K562 (cell line): ENCODE measurements around the gene ARNT2. TPM values are rescaled to one million over a fixed set of nuclear protein-coding genes. Genes with fewer than 3 reads are reported as not detected.

Source experiments
- ATAC-seq: fragments of 200-7000 bp; cut with Tn5 transposase; 3 replicates; pipeline ENCODE4 v1.9.1; 2020; ENCODE audit warnings: moderate library complexity
- BruUV-seq: library from RNA; stranded (reverse); fragments of 400-500 nt; replicated peaks from 2 replicates; lab custom pipeline; 2021; lab: Mats Ljungman, UMichigan
- CTCF ChIA-PET: fragments of 300-600 bp; formaldehyde crosslinking; extraction: SDS; loops from one replicate; lab custom pipeline; 2021; ENCODE audit warnings: low intra/inter-chr PET ratio; lab: Yijun Ruan, JAX
- POLR2A ChIA-PET: fragments of 300-600, 350-650 bp; sonication (Branson Sonifier 250); formaldehyde crosslinking; extraction: SDS; loops from one replicate; lab custom pipeline; 2021; ENCODE audit warnings: antibody characterized with exemption, inconsistent platforms; lab: Yijun Ruan, JAX
- DNase-seq, 4 experiments: peaks; one replicate each; pipeline versions ENCODE4 v3.0.0 to v3.0.0-alpha.2; 2011 to 2018; ENCODE audit warnings: low spot score in 3 of 4, mixed read lengths in 3 of 4; ENCODE audit errors: extremely low read depth in 1 of 4
- FAIRE-seq: peaks from 2 replicates; lab custom pipeline; 2011; peaks lifted over from hg19 to GRCh38; lab: Jason Lieb, UNC
- H2AFZ ChIP-seq: 2 replicates; pipeline ENCODE4 v1.6.0; 2011; ENCODE audit warnings: low read depth, low read length, control low read depth, inconsistent platforms
- H3K27ac ChIP-seq: fragments of 200-600 bp; 3 replicates; pipeline ENCODE4 v1.8.0; 2011; ENCODE audit warnings: low read depth, mild to moderate bottlenecking, control low read depth, inconsistent platforms, low read length, moderate library complexity, mixed read lengths; ENCODE audit errors: extremely low read depth
- H3K27me3 ChIP-seq, 2 experiments: fragments of 300-600 bp in 1 of 2; 2 replicates in 1 of 2; 3 replicates in 1 of 2; pipeline versions ENCODE4 v1.6.0 to v1.8.0; 2011; ENCODE audit warnings: inconsistent platforms in 2 of 2, low read length in 2 of 2, mild to moderate bottlenecking in 1 of 2, mixed read lengths in 1 of 2, moderate library complexity in 1 of 2; ENCODE audit not compliant: control insufficient read depth in 2 of 2, insufficient read depth in 2 of 2
- H3K36me3 ChIP-seq: fragments of 300-600 bp; 3 replicates; pipeline ENCODE4 v1.8.0; 2011; ENCODE audit warnings: mild to moderate bottlenecking, low read length, inconsistent platforms; ENCODE audit not compliant: control insufficient read depth, insufficient read depth
- H3K4me1 ChIP-seq, 2 experiments: fragments of 200-600 bp in 1 of 2; replicated peaks in 1 of 2; 2 replicates in 1 of 2; 3 replicates in 1 of 2; pipeline versions ENCODE4 v1.5.1 to v1.8.0; 2011; ENCODE audit warnings: inconsistent platforms in 2 of 2, low read length in 2 of 2, mild to moderate bottlenecking in 1 of 2, mixed read lengths in 1 of 2, moderate library complexity in 1 of 2; ENCODE audit not compliant: control insufficient read depth in 2 of 2, insufficient read depth in 2 of 2
- H3K4me2 ChIP-seq: 2 replicates; pipeline ENCODE4 v1.6.1; 2011; ENCODE audit warnings: low read length, control low read depth, inconsistent platforms, mixed read lengths; ENCODE audit not compliant: insufficient read depth
- H3K4me3 ChIP-seq: fragments of 200-600 bp; sonication (generic), shearing (Covaris generic); 2 replicates; pipeline ENCODE4 v1.5.1; 2016; ENCODE audit warnings: control low read depth, inconsistent platforms
- H3K79me2 ChIP-seq: fragments of 200-600 bp; 3 replicates; pipeline ENCODE4 v1.8.0; 2011; ENCODE audit warnings: low read length, inconsistent platforms; ENCODE audit not compliant: control insufficient read depth, insufficient read depth
- H3K9ac ChIP-seq, 2 experiments: 2 replicates each; pipeline versions ENCODE4 v1.6.0 to v1.6.1; 2011; ENCODE audit warnings: low read depth in 2 of 2, low read length in 2 of 2, control low read depth in 1 of 2, inconsistent platforms in 1 of 2, mild to moderate bottlenecking in 1 of 2, mixed read lengths in 1 of 2; ENCODE audit not compliant: insufficient read depth in 1 of 2
- H3K9me1 ChIP-seq: one replicate; pipeline ENCODE4 v1.6.0; 2011; ENCODE audit warnings: inconsistent platforms, mild to moderate bottlenecking, low read length, moderate library complexity; ENCODE audit not compliant: control insufficient read depth, insufficient read depth
- H3K9me3 ChIP-seq: replicated peaks from 2 replicates; pipeline ENCODE4 v1.5.1; 2011; ENCODE audit warnings: low read depth, low read length, inconsistent platforms; ENCODE audit not compliant: control insufficient read depth, insufficient read depth
- H4K20me1 ChIP-seq: replicated peaks from 2 replicates; pipeline ENCODE4 v1.6.1; 2011; ENCODE audit warnings: low read length, inconsistent platforms, mixed read lengths; ENCODE audit not compliant: control insufficient read depth, insufficient read depth
- BRF1 ChIP-seq: IDR thresholded peaks from 3 replicates; pipeline ENCODE4 v1.6.1; 2011; ENCODE audit warnings: borderline replicate concordance, mild to moderate bottlenecking; ENCODE audit not compliant: insufficient read length; ENCODE audit errors: extremely low read depth
- GATA2 ChIP-seq: sonication (generic); formaldehyde crosslinking; IDR thresholded peaks from 2 replicates; pipeline ENCODE4 v1.4.0; 2020; ENCODE audit warnings: mild to moderate bottlenecking, missing genetic modification reagents
- JUN ChIP-seq, 2 experiments: sonication (generic) in 1 of 2; formaldehyde crosslinking in 1 of 2; IDR thresholded peaks; 2 replicates each; pipeline versions ENCODE4 v1.6.1 to v1.8.0; 2012 to 2022; ENCODE audit warnings: borderline replicate concordance in 2 of 2, mild to moderate bottlenecking in 2 of 2, improper control_type of control experiment in 1 of 2, low read depth in 1 of 2, low read length in 1 of 2, missing genetic modification reagents in 1 of 2
- JUNB ChIP-seq: fragments of 450-650 bp; formaldehyde crosslinking; conservative IDR thresholded peaks from 2 replicates; pipeline ENCODE4 v1.4.0; 2020; ENCODE audit warnings: mild to moderate bottlenecking
- KAT2B ChIP-seq: IDR thresholded peaks from one replicate; pipeline ENCODE4 v1.6.1; 2012; ENCODE audit warnings: low read depth, mild to moderate bottlenecking, control low read depth, inconsistent platforms, low read length, moderate library complexity
- NFE2 ChIP-seq: IDR thresholded peaks from 2 replicates; pipeline ENCODE4 v1.6.1; 2014; ENCODE audit warnings: antibody characterized with exemption, low read depth
- ZC3H8 ChIP-seq: fragments of 450-650 bp; IDR thresholded peaks from 2 replicates; pipeline ENCODE4 v1.6.1; 2017
- whole genome bisulfite sequencing: fragments of 100-300 bp; shearing (Covaris generic); methylation state at CpG from one replicate; pipeline ENCODE4 v1.1.6; 2016; ENCODE audit warnings: low coverage, mixed read lengths; ENCODE audit not compliant: insufficient coverage; ENCODE audit errors: missing lambda C conversion rate; 5-methylcytosine and 5-hydroxymethylcytosine counted together
- in situ Hi-C: fragments of 300-500 bp; cut with MboI; formaldehyde crosslinking; loops from 4 replicates; pipeline ENCODE4 v1.15.0; 2018; ENCODE audit warnings: inconsistent platforms, mixed read lengths
- intact Hi-C: fragments of 100-400 bp; cut with micrococcal nuclease; formaldehyde crosslinking; loops from 2 replicates; pipeline ENCODE4 v1.14.2; 2022
- polyA plus RNA-seq, 8 experiments: library from polyadenylated mRNA; depleted of rRNA in 4 of 8; stranded (reverse) in 5 of 8; unstranded in 3 of 8; fragments of >200 nt; fragmentation: Nextera tagmentation in 2 of 8; fragmentation: Illumina TruSeq in 1 of 8; extraction: Ambion mirVana in 2 of 8; extraction: Trizol in 1 of 8; gene quantifications; 2 replicates each; pipeline versions ENCODE4 v1.2.1 to v1.2.3, GENCODE V29; 2011 to 2014; ENCODE audit warnings: inconsistent platforms in 1 of 8, missing spikeins in 1 of 8
- total RNA-seq, 7 experiments: library from RNA; depleted of rRNA in 6 of 7; stranded (reverse); fragments of >200 nt in 6 of 7; fragmentation: Illumina TruSeq in 2 of 7; extraction: Trizol in 2 of 7; gene quantifications; 2 replicates each; pipeline versions ENCODE4 v1.2.1 to v1.2.3, GENCODE V29; 2011 to 2021; ENCODE audit warnings: low replicate concordance in 1 of 7
- TF ChIP-seq, protein P1 (sequence below): fragments of 450-650 bp; formaldehyde crosslinking; IDR thresholded peaks from 2 replicates; pipeline ENCODE4 v1.4.0; 2020; ENCODE audit warnings: mild to moderate bottlenecking, mixed read lengths
- TF ChIP-seq, protein P2 (sequence below): fragments of 450-650 bp; formaldehyde crosslinking; IDR thresholded peaks from 2 replicates; pipeline ENCODE4 v1.4.0; 2022; ENCODE audit warnings: mild to moderate bottlenecking, moderate library complexity

Gene ARNT2
- total and polyA plus RNA-seq, 9 of the 15 experiments (the other 6 are each of a cell fraction or from before 2014, with no cell fraction given) = 0.01 TPM; not detected in 8

DNA sequence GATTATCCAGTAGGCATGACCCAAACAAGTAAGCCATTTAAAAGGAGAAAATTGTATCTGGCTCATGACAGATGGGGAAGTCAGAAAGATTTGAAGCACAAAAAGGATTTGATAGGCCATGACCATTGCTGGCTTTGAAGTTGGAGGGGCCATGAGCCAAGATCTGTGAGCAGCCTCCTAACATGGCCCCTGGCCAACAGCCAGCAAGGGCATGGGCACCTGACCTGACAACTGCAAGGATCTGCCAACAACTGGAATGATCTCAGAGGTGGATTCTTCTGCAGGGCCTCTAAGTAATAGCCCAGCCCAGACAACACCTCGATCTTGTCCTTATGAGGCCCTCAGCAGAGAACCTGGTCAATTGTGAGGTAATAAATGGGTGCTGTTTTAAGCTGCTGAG is 93.0 kb downstream of the ARNT2 start:
- no peaks in the 10 kb centered on the region for H4K20me1 ChIP-seq
- BruUV-seq = no TSS peak
- ATAC-seq (no peak), DNase-seq (no peak), FAIRE-seq (no peak)
- H3K27me3 ChIP-seq = peaks cover 0 to 7% of the 10 kb centered on the region in 2 experiments; a peak in 1 of 5 replicates
- no peak overlapping the region for H3K27ac ChIP-seq
- no peaks in the 10 kb centered on the region for H3K4me1 ChIP-seq
- H3K4me2 ChIP-seq = no peak overlapping the region
- in situ Hi-C loops = no loop called here
- TF ChIP-seq BRF1 = no peak
- TF ChIP-seq GATA2 (CRISPR knock-in tag) = no peak
- TF ChIP-seq, protein P1, sequence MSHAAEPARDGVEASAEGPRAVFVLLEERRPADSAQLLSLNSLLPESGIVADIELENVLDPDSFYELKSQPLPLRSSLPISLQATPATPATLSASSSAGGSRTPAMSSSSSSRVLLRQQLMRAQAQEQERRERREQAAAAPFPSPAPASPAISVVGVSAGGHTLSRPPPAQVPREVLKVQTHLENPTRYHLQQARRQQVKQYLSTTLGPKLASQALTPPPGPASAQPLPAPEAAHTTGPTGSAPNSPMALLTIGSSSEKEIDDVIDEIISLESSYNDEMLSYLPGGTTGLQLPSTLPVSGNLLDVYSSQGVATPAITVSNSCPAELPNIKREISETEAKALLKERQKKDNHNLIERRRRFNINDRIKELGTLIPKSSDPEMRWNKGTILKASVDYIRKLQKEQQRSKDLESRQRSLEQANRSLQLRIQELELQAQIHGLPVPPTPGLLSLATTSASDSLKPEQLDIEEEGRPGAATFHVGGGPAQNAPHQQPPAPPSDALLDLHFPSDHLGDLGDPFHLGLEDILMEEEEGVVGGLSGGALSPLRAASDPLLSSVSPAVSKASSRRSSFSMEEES = no peak
- ChIA-PET POLR2A (no interaction called here), CTCF (no interaction called here)
- no peaks in the 10 kb centered on the region for H3K9me3 ChIP-seq
- no peak overlapping the region for H2AFZ ChIP-seq
- H3K9me1 ChIP-seq = no peaks in the 10 kb centered on the region
- no peak overlapping the region for H3K9ac ChIP-seq
- no peaks in the 10 kb centered on the region for H3K36me3 ChIP-seq
- 0% methylated on average over 1 of the region's 1 CpG for WGBS
- no peaks in the 10 kb centered on the region for H3K79me2 ChIP-seq
- H3K4me3 ChIP-seq = no peak overlapping the region
- intact Hi-C loops = no loop called here

DNA sequence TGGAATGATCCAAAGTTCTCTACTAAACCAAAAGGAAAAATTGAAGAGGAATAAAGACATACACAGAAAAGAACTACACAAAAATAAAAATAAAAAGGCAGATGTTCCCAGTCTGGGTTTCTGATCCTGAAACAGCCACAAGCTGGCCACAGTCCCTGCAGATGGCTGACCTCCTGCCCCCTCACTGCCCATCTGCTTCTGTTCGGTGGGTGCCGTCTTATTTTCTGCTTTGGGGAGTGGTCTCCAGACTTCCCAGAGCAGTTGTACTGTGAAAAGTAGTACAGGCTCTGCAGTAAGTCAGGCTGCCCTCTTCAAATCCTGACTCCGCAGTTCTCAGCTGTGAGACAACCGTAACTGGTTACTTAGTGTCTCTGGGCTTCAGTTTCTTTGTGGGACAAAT is 94.5 kb downstream of the ARNT2 start:
- Histone ChIP-seq H3K4me2 (no peak overlapping the region), H3K27ac (no peak overlapping the region), H3K4me1 (no peaks in the 10 kb centered on the region), H3K9me1 (no peaks in the 10 kb centered on the region), H3K9ac (no peak overlapping the region), H4K20me1 (no peaks in the 10 kb centered on the region; the same call in 1 of the 2 replicates), H2AFZ (no peak overlapping the region), H3K4me3 (no peak overlapping the region), H3K27me3 (peaks cover 0 to 18% of the 10 kb centered on the region in 2 experiments; a peak in 2 of 5 replicates), H3K79me2 (no peaks in the 10 kb centered on the region), H3K9me3 (no peaks in the 10 kb centered on the region), H3K36me3 (no peaks in the 10 kb centered on the region)
- DNase-seq = no peak
- intact Hi-C loops = no loop called here
- POLR2A ChIA-PET = interaction anchor here (0.6 kb wide), 1 partner anchor 65 kb away, joined by 3 read pairs; no protein-coding TSS in a partner anchor
- no TSS peak for BruUV-seq
- 0% methylated on average over 4 of the region's 4 CpGs for WGBS
- no peak for ATAC-seq
- CTCF ChIA-PET = no interaction called here
- FAIRE-seq = no peak
- TF ChIP-seq JUNB (CRISPR knock-in tag) (no peak), JUN (IDR thresholded peaks at IDR 0.05; ENCODE audit: borderline replicate concordance, low read depth, low read length) (no peak), JUN (CRISPR knock-in tag; IDR thresholded peaks at IDR 0.05; ENCODE audit: borderline replicate concordance) (no peak), ZC3H8 (no peak), KAT2B (no peak), NFE2 (no peak)
- TF ChIP-seq, protein P2, sequence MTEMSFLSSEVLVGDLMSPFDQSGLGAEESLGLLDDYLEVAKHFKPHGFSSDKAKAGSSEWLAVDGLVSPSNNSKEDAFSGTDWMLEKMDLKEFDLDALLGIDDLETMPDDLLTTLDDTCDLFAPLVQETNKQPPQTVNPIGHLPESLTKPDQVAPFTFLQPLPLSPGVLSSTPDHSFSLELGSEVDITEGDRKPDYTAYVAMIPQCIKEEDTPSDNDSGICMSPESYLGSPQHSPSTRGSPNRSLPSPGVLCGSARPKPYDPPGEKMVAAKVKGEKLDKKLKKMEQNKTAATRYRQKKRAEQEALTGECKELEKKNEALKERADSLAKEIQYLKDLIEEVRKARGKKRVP = no peak
- in situ Hi-C loops = no loop called here
